ENCODE measurements around the gene MAB21L4. TPM values are rescaled to one million over a fixed set of nuclear protein-coding genes. Genes with fewer than 3 reads are reported as not detected.

The MAB21L4 gene
- total RNA-seq, 1 donor from 2014 or later, result not detected

DNA sequence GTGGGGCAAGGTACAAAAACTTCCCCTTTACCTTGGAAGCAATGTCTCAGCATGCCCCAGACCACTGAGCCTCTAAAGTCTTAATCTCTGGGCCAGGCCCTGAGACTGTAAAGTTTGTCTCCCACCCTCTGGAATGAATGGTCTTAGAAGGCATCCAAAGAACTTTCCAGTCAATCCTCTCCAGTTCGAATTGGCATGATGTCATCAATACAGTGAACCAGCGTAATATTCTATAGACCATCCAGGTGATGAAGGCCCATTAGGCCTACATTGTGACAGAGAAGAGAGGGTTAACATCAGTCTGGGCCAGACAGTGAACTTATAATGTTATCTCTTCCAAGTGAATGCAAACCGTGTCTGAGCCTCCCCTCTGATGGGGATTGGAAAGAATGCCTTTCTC is 11.2 kb downstream of the MAB21L4 start:
- DNase-seq (ENCODE audit: low read depth), result no peak

DNA sequence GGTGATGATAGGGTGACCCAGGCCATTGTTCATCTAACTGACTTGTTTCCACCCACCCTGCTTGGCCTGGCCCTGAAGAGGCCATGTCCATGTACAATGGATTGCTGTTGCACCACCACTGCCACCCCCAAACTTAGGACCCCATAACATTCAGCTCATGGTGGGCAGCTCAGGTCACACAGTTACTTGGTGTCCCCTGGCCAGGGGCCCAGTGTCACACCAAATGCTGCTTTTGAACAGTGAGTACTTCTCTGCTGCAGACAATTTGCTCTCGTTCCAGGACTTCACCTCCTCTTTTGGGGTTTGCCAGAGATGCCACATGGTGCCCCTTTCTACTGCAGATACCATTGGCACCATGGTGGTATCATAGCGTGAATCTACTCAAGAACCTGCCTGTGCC is 11.7 kb downstream of the MAB21L4 start:
- DNase-seq (ENCODE audit: low read depth), result no peak

DNA sequence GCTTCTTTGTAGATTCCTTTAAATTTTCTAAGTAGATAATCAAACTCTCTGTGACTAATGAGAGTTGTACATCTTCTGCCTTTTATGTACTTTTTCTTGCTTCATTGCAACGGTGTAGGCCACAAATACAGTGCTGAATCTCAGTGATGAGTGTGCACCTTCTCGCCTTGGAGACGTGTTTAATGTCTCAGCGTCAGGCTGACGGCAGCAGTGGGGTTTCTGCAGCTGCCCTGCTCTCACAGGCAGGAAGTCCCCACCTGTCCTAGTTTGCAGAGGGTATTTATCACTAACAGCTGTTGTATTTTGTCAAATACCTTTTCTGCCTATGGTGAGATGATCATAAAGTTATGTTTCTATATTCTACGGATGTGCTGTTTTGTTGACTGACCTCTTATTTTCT is 14.0 kb downstream of the MAB21L4 start:
- peak; percentile 50 for DNase-seq (ENCODE audit: low read depth)

DNA sequence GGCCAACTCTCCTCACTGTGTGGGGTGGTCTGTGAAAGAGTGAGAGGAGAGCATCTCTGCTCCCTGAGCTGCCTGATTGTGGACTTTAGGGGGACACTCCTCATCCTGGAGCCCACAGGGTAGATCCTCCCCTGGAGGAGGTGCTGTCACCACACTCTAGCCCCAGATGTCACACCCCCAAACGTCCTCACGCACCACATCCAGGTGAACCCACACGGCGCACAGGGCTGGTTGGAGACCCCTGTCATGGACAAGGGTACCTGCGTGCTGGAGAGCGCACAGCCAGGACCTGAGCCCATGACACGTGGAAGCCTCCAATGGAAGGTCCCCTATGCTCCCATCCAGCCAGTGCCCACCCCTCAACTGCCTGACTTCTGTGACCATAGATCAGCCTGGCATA is 16.9 kb downstream of the MAB21L4 start:
- no peak for DNase-seq (ENCODE audit: low read depth)

DNA sequence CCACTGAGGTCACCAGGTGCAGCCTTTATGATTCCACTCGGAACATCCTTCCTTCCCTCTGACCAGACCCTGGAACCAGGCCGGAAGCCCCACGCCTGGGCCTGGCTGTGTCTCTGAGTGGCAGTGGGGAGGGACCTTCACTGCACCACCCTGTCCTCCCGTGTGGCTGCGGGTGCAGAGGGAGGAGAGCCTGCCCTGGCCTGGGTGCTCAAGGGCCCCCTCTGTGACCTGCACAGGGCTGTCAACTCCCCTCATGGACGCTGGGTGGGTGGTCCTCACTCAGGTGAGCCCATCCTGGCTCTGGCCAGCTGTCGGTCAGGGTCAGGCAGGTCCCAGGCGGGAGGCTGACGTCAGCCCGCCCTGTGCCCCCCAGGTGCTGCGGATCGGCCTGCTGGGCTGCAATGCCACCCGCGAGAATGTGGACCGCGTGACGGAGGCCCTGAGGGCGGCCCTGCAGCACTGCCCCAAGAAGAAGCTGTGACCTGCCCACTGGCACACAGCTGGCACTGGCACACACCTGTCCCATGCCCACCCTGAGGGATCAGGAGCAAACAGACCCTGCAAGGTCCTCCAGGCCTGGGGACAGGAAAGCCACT is 17.5 kb downstream of the MAB21L4 start:
- DNase-seq (ENCODE audit: low read depth), result no peak

DNA sequence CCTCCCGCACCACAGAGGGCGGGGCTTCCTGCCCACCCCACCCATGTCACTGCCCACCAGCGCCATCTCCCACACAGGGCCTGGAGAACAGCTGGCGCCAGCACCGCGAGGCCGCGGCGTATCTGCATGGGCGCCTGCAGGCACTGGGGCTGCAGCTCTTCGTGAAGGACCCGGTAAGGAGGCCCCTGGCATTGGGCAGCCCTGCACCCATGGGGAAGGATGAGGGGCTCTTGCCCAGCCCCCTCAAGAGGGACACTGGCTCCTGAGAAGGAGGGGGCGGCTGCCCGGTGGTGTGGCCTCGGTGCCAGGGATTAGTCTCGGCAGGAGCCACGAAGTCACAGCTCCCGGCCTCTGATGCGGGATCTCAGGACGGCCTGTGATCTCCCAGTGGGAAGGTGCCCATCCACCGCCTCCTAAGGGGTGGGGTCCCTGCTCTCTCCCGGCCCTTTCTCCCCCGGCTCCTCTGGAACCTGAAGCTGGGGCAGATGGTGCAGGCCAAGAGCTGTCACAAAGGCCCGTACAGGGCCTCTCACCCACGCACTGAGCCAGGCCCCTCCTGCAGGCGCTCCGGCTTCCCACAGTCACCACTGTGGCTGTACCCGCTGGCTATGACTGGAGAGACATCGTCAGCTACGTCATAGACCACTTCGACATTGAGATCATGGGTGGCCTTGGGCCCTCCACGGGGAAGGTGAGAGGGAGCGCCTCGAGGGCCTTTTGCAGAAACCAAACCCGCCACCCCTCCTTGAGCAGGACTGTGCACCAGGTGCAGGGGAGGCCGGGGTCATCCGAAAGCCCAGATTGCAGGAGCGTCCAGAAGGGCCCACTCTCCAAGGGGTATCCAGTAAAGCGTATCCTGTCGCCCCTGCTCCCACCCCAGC is 18.3 kb downstream of the MAB21L4 start:
- DNase-seq (ENCODE audit: low read depth), result no peak

DNA sequence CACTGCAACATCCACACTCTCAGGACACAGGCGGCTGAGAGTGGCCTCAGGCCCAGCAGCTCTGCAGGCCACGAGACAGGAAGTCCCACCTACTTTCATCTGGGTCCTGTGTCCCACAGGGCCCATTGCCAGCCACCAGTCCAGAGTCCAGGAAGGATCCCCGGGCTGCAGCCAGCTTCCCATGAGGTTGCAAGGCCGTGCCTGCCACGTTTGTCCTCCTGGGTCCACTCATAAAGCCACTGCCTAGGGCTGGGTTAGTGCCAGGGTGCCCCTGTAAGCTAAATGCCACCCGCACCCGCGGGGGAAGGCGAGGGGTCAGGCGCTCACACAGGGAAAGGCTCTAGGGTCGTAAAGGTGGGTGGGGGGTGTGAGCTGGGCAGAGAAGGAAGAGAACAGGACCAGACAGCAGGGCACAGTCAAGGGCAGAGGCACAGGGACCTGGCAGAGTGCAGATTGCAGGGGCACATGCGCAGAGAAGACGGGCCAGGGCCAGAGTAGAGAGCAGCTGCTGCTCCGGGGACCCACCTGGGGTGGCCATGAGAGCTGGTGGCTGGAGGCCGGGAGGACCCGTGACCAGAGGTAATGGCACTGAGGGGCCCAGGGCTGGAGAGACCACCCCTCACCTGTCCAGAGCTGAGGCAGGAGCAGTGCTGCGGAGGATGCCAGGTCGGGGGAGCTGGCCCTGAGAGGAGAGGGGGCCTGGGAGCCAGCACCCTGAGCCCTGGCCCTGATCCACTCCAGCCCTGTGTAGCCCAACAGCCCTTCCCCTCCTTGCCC is 19.3 kb downstream of the MAB21L4 start:
- no peak for DNase-seq (ENCODE audit: low read depth)

DNA sequence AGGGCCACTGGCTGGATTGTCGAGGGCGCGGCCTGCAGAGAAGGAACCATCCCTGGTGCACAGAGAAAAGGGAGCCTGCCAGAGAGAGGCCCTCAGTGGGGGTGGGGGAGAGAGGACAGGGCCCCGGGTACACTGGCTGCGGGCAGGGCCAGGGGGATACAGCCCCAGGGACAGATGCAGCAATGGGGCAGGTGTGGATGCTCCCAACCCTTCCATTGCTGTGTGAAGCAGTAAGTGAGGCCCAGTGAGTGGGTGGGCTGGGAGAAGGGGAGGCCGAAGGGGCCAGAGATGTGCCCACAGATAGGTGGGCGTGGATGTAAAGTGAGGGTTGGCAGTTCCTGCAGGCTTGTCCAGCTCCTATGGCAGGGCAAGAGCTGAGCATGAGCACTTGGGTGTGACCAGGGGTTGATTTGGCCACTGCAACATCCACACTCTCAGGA is 19.9 kb downstream of the MAB21L4 start:
- DNase-seq (ENCODE audit: low read depth), result no peak

DNA sequence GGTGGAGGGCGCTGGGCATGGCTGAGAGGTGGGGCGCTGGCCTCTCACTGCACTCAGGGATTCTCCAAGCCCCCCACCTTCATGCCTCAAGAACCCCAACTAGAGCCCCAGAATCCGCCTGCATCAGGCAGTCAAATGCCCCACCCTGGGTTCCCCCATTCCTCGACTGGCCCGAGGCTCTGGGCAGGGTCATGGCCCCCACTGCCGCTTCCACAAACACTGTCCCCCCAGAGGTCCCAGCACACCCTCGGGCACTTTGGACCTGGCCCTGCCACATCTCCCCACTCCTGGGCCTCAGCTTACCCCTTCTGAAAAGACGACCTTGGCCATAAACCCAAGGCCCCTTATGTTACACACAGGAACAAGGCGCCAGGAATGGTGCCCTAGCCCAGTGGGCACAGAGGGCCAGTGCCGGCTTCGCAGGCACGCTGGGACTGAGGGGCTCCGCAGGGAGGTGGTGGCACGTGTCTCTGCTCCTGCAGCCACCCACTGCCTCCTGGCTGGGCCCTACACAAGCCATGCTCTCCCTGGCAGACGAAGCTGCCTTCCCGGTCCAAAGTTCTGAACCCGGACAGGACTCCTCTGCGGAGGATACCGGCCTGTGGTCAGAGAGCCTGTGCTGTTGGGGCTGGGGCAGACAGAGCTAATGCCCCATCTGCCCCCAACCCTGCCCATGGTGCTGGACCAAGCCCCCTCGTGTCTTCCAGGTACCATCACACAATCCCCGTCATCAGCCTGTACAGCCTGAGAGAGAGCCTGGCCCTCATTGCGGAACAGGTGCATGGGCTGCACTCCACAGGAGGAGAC is 20.5 kb downstream of the MAB21L4 start:
- no peak for DNase-seq (ENCODE audit: low read depth)

DNA sequence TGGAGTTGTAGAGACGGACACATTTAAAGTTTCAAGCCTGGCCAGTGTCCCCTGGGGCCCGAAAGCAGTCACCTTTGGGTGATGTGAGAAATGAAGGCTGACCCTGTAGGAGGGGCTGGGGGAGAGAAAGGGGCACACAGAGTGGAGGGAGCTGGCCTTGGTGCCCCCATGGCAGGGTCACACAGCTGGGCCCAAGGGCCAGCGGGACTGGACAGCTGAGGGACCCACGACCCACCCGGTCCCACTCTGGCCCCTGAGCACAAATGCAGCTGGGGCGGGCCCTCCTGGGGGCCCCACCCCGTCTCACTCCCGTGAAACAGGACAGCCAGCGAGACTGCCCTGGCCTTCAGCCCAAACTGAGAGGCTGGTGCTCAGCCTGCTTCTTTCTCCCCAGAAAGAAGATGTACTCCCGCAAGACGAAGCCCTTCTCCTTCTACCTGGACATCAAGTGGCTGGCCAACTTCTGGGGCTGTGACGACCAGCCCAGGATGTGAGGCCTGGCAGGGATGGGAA is 21.2 kb downstream of the MAB21L4 start:
- no peak for DNase-seq (ENCODE audit: low read depth)

DNA sequence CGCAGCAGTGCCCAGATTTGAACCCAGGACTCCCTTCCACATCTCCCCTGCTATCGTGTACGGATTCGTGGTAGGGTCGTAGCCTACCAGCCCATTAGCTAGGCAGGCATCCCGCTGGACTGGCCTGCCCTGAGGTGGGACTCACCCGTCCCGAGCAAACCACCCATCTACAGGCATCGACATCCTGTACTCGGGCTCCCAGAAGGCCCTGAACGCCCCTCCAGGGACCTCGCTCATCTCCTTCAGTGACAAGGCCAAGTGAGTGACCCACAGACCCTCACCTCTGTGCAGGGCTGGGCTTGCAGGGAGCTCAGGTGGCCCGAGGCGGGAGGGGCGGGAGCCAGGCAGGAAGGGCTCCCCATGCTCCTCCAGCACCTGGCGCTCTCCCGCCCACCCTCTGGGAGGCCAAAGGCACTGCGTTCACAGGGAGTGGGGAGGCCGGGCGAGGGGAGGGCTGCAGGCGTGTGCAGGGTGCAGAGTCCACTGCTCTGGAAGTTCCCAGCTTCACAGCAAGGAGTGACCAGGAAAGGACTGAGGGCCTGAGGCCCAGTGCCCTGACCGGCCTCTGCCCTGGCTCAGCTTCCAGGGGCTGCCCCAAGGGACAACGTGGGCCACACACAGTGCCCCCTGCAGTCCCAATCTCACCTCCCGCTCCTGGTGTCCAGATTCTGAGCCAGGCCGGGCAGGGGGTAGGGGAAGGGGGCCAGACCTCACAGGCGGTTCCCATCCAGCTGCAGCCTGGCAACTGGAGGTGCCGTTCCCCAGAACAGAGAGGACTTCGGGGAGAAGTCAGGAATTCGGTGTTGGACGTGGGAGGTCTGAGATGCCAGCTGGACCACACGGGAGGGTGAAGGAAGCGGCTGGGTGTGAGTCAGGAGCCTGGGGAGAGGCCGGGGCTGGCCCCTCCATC is 21.9 kb downstream of the MAB21L4 start:
- no peak for DNase-seq (ENCODE audit: low read depth)

DNA sequence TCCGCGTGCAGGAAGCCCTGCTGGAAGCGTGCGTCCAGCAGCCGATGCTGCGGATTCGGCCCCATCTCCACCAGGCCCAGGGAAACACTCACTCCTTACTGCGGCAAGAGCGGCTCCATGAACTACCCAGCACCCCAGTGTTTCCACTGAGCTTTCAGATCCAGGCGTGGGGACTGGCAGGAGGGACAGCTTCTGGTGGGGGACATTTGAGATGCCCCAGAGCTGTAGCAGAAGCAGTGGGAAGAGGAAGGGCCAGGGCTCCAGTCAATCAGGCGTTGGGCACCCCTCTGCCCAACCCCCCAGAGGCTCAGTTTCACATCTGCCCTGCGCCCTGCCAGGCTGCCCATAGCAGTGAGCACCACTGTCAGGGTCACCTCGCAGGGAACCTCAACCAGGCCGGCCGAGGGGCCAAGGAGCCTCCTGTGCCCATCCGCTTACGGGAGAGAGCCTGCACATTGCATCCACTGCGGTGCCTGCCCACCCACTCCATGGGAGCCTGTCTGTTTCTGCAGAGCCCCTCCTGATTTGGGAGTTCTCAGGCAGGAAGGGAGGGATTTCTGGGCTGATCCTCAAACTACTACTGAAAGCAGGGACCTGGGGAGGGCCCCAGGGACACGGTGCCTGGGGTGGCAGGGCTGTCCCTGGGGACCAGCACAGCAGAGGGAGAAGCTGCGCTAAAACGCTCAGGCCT is 22.7 kb downstream of the MAB21L4 start:
- DNase-seq (ENCODE audit: low read depth), result no peak

DNA sequence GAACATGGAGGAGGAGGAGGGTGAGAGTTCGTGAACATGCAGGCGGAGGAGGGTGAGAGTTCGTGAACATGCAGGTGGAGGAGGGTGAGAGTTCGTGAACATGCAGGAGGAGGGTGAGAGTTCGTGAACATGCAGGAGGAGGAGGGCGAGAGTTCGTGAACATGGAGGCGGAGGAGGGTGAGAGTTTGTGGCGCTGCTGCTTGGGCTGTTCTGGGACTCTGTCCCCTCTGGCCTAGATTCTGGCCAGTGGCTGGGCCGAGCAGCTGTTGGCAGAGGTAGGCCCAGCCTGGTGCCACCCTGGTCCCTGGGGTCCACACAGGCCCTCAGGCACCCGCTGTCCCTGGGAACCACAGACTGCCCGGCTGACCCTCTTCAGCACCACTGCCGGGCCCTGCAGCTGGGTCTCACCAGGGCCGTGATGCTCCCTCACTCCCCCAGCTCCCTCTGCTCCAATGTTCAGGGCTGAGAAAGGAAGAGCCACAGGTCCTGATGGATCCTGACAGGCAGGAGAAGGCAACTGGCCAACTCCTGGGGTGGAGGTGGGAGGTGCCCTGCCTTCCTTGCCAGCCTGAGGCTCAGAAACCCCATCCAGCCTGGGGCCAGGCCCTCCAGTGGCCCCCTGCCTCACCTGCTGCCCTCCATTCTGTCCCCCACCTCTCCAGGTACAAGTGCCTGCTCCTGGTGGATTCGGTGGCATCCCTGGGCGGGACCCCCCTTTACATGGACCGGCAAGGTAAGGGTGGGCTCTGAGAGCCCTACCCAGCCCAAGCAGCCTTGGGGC is 23.4 kb downstream of the MAB21L4 start:
- DNase-seq (ENCODE audit: low read depth), result no peak

DNA sequence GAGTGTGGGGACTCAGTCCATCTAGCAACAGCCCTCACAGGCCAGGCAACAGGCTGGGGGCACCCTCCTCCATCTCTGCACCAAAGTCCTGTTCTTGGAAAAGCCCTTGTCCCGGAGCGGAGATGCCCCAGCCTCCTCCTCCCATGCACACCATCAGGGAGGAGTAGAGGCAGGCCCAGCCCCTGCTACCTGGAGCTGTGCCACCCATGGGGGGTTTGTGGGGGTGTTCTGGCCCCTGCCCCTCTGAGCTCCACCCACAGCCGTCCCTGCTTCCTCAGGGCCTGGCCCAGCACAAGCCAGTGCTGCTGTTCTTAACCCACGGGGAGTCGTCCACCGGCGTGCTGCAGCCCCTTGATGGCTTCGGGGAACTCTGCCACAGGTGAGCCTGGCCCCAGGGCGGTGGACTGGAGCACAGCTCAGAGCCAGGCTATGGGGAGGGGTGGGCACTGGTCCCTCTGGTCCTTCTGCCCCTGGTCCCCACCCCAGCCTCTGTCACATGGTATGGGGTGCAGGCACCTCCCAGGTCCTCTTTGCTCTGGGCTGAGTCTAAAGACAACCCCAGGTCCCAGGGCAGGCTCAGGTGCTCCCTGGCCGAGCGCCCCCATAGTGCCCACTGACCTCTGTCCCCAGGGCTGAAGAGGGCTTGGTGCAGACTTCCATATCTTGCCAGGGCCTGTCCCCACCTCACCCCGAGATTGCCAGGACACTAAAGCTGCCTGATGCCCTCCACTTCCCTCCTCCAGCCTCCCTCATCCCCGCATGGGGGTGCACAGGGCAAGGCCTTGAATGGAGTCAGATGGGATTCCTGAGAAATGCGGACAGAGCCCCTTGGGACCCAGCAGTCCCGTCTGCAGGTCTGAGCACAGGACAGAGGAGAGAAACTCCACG is 24.6 kb downstream of the MAB21L4 start:
- DNase-seq (ENCODE audit: low read depth), result no peak

DNA sequence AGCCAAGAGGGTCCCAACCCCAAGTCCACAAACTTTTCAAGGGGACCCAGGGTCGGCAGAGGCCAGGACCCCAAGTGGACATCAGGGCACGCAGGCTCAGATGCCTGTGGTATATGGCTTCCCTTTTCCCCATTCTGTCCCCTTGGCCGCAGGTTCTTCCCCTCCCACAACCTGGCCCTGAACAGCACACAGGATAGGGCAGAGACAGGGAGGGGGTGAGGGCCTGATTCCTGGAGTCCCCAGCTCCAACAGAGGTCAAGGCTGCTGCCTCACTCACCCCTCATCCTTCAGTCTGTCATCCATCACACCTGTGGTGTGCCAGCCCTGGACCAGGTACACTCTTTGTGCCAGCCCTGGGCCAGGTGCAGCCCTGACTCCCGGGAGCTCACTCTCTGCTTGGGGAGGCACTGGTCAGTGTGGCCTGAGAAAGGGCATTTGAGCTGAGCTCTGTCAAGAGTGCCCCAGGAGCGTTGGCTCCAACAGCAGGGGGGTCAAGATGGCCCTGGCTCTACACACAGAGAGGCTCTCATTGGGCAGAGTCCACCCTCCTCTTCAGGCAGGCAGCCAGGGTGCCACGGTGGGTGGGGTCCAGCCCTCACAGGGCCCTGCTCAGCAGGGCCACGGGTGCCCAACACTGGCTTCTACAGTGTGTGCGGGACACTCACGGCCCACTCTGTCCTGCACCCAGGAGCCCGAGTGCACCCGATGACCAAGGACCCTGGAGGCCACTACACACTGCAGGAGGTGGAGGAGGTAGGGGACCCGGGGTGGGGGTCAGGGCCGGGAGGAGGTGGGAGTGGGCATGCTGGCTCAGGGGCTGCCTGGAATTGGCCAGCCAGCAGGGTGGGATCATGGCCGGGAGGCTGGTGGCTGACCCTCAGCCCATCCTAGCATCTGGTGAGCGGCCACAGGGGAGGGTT is 25.7 kb downstream of the MAB21L4 start:
- DNase-seq (ENCODE audit: low read depth), result no peak
